RWPE2 (cell line): ENCODE data around the gene RPS3.

ENCODE experiments used
- ATAC-seq: fragments of 200-7000 bp; cut with Tn5 transposase; 3 replicates; pipeline ENCODE4 v1.9.1; 2021; ENCODE audit warnings: low read depth
- DNase-seq: peaks from one replicate; pipeline ENCODE4 v3.0.0-alpha.2; 2020; ENCODE audit warnings: low spot score
- H3K27ac ChIP-seq: fragments of 450-650 bp; 2 replicates; pipeline ENCODE4 v1.5.1; 2017; ENCODE audit warnings: mild to moderate bottlenecking; ENCODE audit not compliant: poor library complexity, severe bottlenecking
- H3K27me3 ChIP-seq: fragments of 250-450 bp; sonication (Bioruptor Pico); 2 replicates; pipeline ENCODE4 v1.5.1; 2021; ENCODE audit warnings: mild to moderate bottlenecking, moderate library complexity; ENCODE audit not compliant: insufficient read depth, poor library complexity, severe bottlenecking
- H3K36me3 ChIP-seq: fragments of 250-450 bp; sonication (Bioruptor Pico); 2 replicates; pipeline ENCODE4 v1.5.1; 2020; ENCODE audit warnings: low read depth, mild to moderate bottlenecking, moderate library complexity
- H3K4me1 ChIP-seq: fragments of 250-450 bp; sonication (Bioruptor Pico); 2 replicates; pipeline ENCODE4 v1.5.1; 2021; ENCODE audit warnings: mild to moderate bottlenecking, moderate library complexity; ENCODE audit not compliant: insufficient read depth, poor library complexity, severe bottlenecking
- H3K4me3 ChIP-seq: fragments of 250-450 bp; sonication (Bioruptor Pico); 2 replicates; pipeline ENCODE4 v1.5.1; 2021; ENCODE audit warnings: mild to moderate bottlenecking, moderate library complexity; ENCODE audit not compliant: severe bottlenecking
- H3K9me3 ChIP-seq: fragments of 250-450 bp; sonication (Bioruptor Pico); 2 replicates; pipeline ENCODE4 v1.5.1; 2021; ENCODE audit warnings: mild to moderate bottlenecking, moderate library complexity; ENCODE audit not compliant: severe bottlenecking
- CTCF ChIP-seq: fragments of 450-650 bp; IDR thresholded peaks from one replicate; pipeline ENCODE4 v1.5.1; 2017; ENCODE audit warnings: mild to moderate bottlenecking, moderate library complexity; ENCODE audit not compliant: poor library complexity, severe bottlenecking

RPS3 gene

GRCh38 chr11:75449776-75450175 is 50.5 kb downstream of the RPS3 start:
- Histone ChIP-seq H3K9me3 (no peaks in the 10 kb centered on the region), H3K36me3 (no peaks in the 10 kb centered on the region), H3K4me1 (no peaks in the 10 kb centered on the region), H3K27me3 (no peaks in the 10 kb centered on the region), H3K4me3 (no peak overlapping the region), H3K27ac (no peak overlapping the region)
- DNase-seq (no peak), ATAC-seq (no peak)
- TF ChIP-seq CTCF, result no peak

GRCh38 chr11:75450236-75450635 is 50.9 kb downstream of the RPS3 start:
- no peaks in the 10 kb centered on the region for H3K36me3 ChIP-seq
- no peak overlapping the region for H3K27ac ChIP-seq
- TF ChIP-seq CTCF, result no peak
- no peaks in the 10 kb centered on the region for H3K9me3 ChIP-seq
- no peaks in the 10 kb centered on the region for H3K27me3 ChIP-seq
- H3K4me3 ChIP-seq, result no peak overlapping the region
- DNase-seq (no peak), ATAC-seq (no peak)
- no peaks in the 10 kb centered on the region for H3K4me1 ChIP-seq

GRCh38 chr11:75450826-75451821 is 51.8 kb downstream of the RPS3 start:
- H3K27me3 ChIP-seq, result no peaks in the 10 kb centered on the region
- ATAC-seq, result no peak
- no peak overlapping the region for H3K4me3 ChIP-seq
- no peak for DNase-seq
- no peak overlapping the region for H3K27ac ChIP-seq
- no peaks in the 10 kb centered on the region for H3K9me3 ChIP-seq
- no peaks in the 10 kb centered on the region for H3K4me1 ChIP-seq
- H3K36me3 ChIP-seq, result no peaks in the 10 kb centered on the region
- TF ChIP-seq CTCF, result peak; percentile 75

- no peak for ATAC-seq
- no peak overlapping the region for H3K4me3 ChIP-seq
- DNase-seq, result no peak
- H3K9me3 ChIP-seq, result no peaks in the 10 kb centered on the region
- no peaks in the 10 kb centered on the region for H3K27me3 ChIP-seq
- no peaks in the 10 kb centered on the region for H3K36me3 ChIP-seq
- no peak for TF ChIP-seq CTCF
- H3K4me1 ChIP-seq, result no peaks in the 10 kb centered on the region
- no peak overlapping the region for H3K27ac ChIP-seq
Observed at GRCh38 chr11:75453916-75454655, 54.8 kb downstream of the RPS3 start.
